Body of pancreas (tissue), 4 donors: Measurements from ENCODE around the gene GPRC5D. TPM values are rescaled to one million over a fixed set of nuclear protein-coding genes. Genes with fewer than 3 reads are reported as not detected.

ENCODE experiments used
- ATAC-seq: fragments of 150-250 bp; one replicate; pipeline ENCODE4 v1.9.1; 2016
- DNase-seq, 4 donors: peaks; one replicate each; pipeline ENCODE4 v3.0.0-alpha.2; 2019
- H3K27ac ChIP-seq, 4 donors: fragments of 200-600 bp; sonication (generic); 1 replicate in 3 of 4; 2 replicates in 1 of 4; pipeline versions ENCODE4 v1.5.1 to v1.6.1; 2016 to 2019; ENCODE audit warnings: mild to moderate bottlenecking in 1 of 4, mixed read lengths in 1 of 4, moderate library complexity in 1 of 4
- H3K27me3 ChIP-seq, 2 donors: fragments of 200-600 bp; sonication (generic); one replicate each; pipeline ENCODE4 v1.6.0; 2016; ENCODE audit warnings: mild to moderate bottlenecking in 1 of 2
- H3K36me3 ChIP-seq, 2 donors: fragments of 200-600 bp; sonication (generic); replicated peaks in 1 of 2; 2 replicates each; pipeline ENCODE4 v1.5.1; 2016; ENCODE audit warnings: low read depth in 2 of 2; ENCODE audit not compliant: insufficient read depth in 1 of 2
- H3K4me1 ChIP-seq: fragments of 200-600 bp; sonication (generic); one replicate; pipeline ENCODE4 v1.6.0; 2016
- H3K4me3 ChIP-seq, 2 donors: fragments of 200-600 bp; sonication (generic); 1 replicate in 1 of 2; 2 replicates in 1 of 2; pipeline ENCODE4 v1.5.1; 2016 to 2019
- H3K9me3 ChIP-seq, 3 donors: fragments of 200-600 bp; sonication (generic); 1 replicate in 2 of 3; 2 replicates in 1 of 3; pipeline ENCODE4 v1.5.1; 2016
- CTCF ChIP-seq, 7 experiments: fragments of 450-650 bp in 4 of 7; fragments of 200-600 bp in 3 of 7; sonication (generic) in 3 of 7; IDR thresholded peaks; one replicate each; pipeline ENCODE4 v1.5.1; 2016 to 2019; ENCODE audit warnings: antibody characterized with exemption in 7 of 7
- POLR2A ChIP-seq, 3 donors: fragments of 450-650 bp; IDR thresholded peaks; one replicate each; pipeline ENCODE4 v1.6.1; 2016; ENCODE audit warnings: antibody characterized with exemption in 3 of 3, mild to moderate bottlenecking in 2 of 3
- WGBS, 2 donors: methylation state at CpG; one replicate each; pipeline ENCODE4 v1.1.5; 2017; 5-methylcytosine and 5-hydroxymethylcytosine counted together
- intact Hi-C: fragments of 100-400 bp; cut with DNase I; formaldehyde crosslinking; loops from one replicate; pipeline ENCODE4 v1.15.1; 2023
- total RNA-seq, 2 donors: library from RNA; depleted of rRNA; stranded (reverse); fragments of >200 nt; gene quantifications; one replicate each; pipeline ENCODE4 v1.1.0, GENCODE V29; 2016

The GPRC5D gene
- total RNA-seq, 2 donors from 2014 or later, result not detected

- WGBS, 2 donors, result 73 to 76% methylated on average over 2 of the region's 2 CpGs
- H3K36me3 ChIP-seq, result no peaks in the 10 kb centered on the region
- no peak overlapping the region for H3K4me3 ChIP-seq
- no peaks in the 10 kb centered on the region for H3K9me3 ChIP-seq
- ATAC-seq (no peak), DNase-seq (no peak)
- H3K27ac ChIP-seq, result no peak overlapping the region
- intact Hi-C loops, result no loop called here
- TF ChIP-seq CTCF (IDR thresholded peaks at IDR 0.05) (no peak), POLR2A (IDR thresholded peaks at IDR 0.05) (no peak)
- H3K4me1 ChIP-seq, result peaks cover 11% of the 10 kb centered on the region
- no peaks in the 10 kb centered on the region for H3K27me3 ChIP-seq
Measured at GRCh38 chr12:12896260-12896659, 55.7 kb downstream of the GPRC5D start.

GRCh38 chr12:12893438-12893837, 58.5 kb downstream of the GPRC5D start:
- Histone ChIP-seq H3K4me3 (no peak overlapping the region), H3K27ac (no peak overlapping the region), H3K4me1 (peaks cover 23% of the 10 kb centered on the region), H3K27me3 (no peaks in the 10 kb centered on the region), H3K9me3 (no peaks in the 10 kb centered on the region), H3K36me3 (no peaks in the 10 kb centered on the region)
- no peak for ATAC-seq
- DNase-seq, result no peak
- 91 to 95% methylated on average over 5 of the region's 5 CpGs for WGBS, 2 donors
- TF ChIP-seq POLR2A (IDR thresholded peaks at IDR 0.05) (no peak), CTCF (IDR thresholded peaks at IDR 0.05) (no peak)
- intact Hi-C loops, result no loop called here

- Histone ChIP-seq H3K27me3 (no peaks in the 10 kb centered on the region), H3K36me3 (no peaks in the 10 kb centered on the region), H3K27ac (no peak overlapping the region), H3K4me3 (no peak overlapping the region), H3K4me1 (peaks cover 23% of the 10 kb centered on the region), H3K9me3 (no peaks in the 10 kb centered on the region)
- TF ChIP-seq CTCF (IDR thresholded peaks at IDR 0.05) (no peak), POLR2A (IDR thresholded peaks at IDR 0.05) (no peak)
- no peak for DNase-seq
- intact Hi-C loops, result no loop called here
- ATAC-seq, result no peak
- 51 to 61% methylated on average over 10 of the region's 10 CpGs for WGBS, 2 donors
Measured at GRCh38 chr12:12892681-12893141, 59.3 kb downstream of the GPRC5D start.

GRCh38 chr12:12891881-12892355, 60.1 kb downstream of the GPRC5D start:
- Histone ChIP-seq H3K4me1 (peaks cover 23% of the 10 kb centered on the region), H3K36me3 (no peaks in the 10 kb centered on the region), H3K27ac (peak overlapping the region in 2 of 4 donors; percentile 82 to 91), H3K27me3 (no peaks in the 10 kb centered on the region), H3K4me3 (no peak overlapping the region), H3K9me3 (no peaks in the 10 kb centered on the region)
- 32 to 44% methylated on average over 7 of the region's 7 CpGs for WGBS, 2 donors
- ATAC-seq (no peak), DNase-seq (no peak)
- TF ChIP-seq CTCF (IDR thresholded peaks at IDR 0.05), result no peak
- TF ChIP-seq POLR2A (IDR thresholded peaks at IDR 0.05), result no peak
- intact Hi-C loops, result no loop called here
